Raji (cell line): ENCODE results near the gene BMPR1B.

Experiments used
- POLR2A ChIP-seq: IDR thresholded peaks from 2 replicates; pipeline ENCODE4 v1.6.1; 2011; ENCODE audit warnings: low read depth, low read length, control low read depth; ENCODE audit not compliant: insufficient read depth

Gene BMPR1B

DNA sequence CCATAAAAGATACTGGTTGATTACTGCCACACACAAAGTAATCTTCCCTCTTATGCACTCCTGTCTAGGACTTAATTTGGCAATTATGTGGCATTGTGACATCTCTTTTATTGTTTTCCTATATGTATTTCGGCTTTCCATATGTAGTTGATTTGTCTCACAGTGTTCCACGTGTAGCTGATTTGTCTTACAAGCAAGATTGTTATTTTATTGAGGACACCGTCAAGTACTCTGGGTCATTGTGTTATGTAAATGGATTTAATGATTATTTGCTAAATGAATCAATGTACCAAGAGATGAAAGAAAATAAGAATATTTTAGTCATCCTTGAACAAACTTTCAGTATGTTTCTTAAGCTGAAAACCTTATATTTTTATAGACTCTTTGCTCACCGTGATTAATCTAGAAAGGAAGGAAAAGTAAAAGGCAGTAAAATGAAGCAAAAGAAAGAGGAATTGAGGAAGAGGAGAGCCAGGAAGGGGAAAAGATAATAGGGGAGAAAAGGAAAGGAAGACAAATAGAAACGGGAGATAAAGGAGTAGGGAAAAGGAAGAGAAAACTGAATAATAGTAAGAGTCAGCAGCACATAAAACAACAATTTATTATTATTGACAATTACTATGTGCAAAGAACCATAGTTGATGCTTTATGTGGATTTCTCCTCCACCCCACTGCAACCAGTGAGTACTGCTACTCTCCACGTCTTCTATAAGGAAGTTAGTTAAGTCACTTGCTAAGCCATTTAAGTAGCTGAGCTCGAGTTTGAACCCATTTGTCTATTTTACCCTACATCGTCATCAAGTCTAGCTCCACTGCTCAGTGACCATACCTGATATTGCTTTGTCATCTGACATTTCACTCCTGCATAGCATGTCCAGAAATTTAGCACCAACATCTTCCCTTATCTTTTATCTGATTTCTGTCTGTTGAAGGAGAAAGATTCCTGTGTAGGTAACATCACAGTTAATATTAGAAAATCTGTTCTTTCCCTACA, 336.5 kb downstream of the BMPR1B start:
- TF ChIP-seq POLR2A = no peak

DNA sequence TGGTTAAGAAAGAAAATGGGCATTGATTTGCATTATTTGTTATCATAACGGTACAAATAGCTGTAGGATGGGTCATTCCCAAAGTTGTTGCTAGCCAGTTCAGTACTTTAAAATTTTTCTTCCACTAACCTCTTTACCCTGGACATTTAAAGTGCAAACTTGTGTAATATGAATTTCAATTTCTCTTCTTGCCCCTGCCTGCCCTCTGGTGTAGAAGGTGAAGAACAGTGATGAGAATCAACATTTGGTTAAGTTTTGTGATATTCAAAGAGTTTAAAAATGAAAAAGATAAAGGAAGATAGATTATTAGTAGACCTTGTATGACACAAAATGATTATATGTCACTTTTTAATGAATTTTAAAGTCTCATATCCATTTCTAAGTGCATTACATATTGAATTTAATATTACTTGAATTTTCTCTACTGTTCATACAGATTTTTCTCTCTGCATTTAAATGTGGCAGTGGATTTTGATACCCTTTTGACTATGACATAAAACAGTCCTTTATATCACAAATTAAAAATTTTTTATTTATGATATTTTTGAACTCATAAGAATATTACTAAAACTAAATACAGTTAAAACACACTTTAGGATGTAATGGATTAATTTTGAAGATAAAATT, 337.7 kb downstream of the BMPR1B start:
- no peak for TF ChIP-seq POLR2A

DNA sequence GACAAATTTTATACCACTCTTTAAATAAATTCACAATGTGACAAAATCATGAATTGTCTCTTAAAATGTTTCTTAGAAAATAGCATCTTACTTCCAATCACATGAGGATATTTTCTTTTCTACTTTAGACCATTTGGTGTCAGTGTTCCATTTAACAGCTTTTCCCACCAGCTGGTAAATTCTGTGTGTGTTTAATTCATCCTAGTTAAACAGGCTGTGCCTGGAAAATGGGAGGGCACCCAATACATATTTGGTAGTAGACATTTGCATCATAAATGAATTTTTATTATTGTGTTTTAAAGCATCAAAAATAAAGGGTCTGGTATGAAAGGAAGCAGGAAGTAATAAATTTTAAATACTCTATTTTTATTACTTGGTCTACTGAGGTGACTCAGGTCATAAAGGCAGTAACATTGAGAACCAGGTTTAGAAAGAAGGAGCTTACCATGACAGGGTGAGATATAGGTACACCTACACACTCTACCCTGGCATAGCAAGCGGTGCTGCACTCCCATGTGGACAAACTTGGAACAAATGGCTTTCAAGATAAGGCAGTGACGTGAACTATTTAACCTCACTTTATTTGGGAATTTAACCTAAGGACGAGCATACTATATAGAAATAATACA, 344.5 kb downstream of the BMPR1B start:
- no peak for TF ChIP-seq POLR2A

DNA sequence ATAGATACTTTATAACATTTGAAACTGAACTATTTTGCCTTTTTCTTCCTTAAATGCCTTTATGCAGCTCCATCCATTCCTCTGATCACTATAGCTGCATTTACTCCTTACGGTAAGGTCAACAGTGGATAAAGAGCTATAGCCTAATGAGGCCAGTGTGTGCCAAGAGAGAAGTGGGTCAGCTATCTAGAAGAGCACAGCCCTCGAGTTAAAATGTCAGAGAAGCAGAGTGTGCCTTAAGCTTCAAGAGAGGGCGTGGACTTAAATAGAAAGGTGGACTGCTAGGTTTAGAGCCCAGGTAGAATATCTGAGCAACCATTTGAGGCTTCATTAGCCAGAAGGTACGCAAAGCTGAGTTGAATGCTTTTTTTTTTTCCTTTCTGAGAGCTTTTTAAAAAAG, 347.4 kb downstream of the BMPR1B start:
- TF ChIP-seq POLR2A = no peak

DNA sequence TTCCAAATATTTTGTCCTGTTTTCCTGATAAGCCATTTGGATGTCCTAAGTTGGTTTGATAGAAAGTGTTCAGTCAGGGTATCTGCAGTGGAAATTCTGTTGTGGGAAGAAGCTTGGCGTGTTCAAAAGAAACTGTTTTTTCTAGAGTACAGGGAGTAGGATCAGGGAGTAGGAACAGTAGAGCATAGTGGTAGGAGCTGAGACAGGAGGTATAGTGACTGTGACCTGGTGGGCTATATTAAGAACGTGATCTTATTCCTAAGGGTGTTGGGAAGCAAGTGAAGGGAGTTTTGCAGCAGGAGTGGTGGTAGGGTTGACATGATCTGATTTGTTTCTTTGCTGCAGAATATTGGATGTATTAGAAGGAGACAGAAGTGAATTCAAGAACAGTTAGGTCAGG, 348.2 kb downstream of the BMPR1B start:
- no peak for TF ChIP-seq POLR2A

DNA sequence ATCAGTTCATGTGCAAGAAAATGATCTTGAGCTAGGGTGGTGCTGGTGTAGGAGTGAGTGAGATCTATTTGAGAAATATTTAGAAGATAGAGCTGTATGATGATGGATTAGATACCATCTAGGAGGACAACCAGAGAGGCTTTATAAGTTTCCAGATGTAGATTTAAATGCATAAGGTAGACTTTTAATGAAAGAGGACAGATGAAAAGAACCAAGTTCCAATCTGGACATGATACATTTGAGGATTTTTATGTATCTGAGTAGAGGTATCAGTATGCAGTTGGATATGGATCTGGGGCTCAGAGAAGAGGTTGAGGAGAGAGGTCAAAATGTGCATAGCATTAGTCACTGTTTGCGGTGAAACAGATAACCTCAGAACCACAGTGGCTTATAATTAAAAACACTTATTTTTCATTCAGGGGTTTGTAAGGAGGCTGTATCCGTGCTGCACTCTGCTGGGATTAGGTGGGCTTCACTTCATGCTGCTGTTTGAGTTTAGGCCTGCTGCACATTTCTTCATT, 348.7 kb downstream of the BMPR1B start:
- no peak for TF ChIP-seq POLR2A

DNA sequence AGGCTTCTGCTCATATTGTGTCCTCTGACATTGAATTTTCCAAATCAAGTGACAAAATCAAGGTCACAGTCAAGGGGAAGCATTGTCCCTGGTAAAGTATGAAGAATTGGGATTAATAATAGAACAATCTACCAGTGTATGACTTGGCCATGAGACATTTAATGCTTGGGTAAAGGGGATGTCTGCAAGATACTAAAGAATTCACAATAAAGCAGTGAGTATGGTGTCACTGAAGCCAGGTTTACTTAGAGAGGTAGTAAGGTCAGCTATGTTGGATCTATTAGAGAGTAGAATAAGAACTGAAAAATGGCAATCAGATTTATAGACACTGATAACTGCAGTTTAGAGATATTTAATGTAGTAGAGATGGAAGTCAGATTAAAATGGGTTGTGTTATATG, 349.2 kb downstream of the BMPR1B start:
- no peak for TF ChIP-seq POLR2A

DNA sequence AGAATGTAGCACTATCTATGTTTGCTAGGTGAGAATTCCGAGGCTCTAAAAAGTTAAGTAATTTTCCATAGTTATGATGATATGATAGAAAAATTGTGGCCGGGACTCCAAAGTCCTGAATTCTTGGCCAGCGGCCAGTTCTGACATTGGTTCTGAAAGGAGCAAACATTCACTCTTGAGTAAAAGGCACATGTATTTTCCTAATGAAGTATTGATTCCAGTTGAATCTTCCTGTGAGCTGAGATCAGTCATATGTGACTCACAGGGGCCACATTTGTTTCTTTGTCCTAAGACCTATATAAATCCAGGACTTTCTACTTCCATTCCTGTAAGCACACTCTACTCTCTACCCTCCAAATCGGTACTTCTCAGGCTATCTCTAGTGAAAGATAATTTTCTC, 349.9 kb downstream of the BMPR1B start:
- TF ChIP-seq POLR2A = no peak

DNA sequence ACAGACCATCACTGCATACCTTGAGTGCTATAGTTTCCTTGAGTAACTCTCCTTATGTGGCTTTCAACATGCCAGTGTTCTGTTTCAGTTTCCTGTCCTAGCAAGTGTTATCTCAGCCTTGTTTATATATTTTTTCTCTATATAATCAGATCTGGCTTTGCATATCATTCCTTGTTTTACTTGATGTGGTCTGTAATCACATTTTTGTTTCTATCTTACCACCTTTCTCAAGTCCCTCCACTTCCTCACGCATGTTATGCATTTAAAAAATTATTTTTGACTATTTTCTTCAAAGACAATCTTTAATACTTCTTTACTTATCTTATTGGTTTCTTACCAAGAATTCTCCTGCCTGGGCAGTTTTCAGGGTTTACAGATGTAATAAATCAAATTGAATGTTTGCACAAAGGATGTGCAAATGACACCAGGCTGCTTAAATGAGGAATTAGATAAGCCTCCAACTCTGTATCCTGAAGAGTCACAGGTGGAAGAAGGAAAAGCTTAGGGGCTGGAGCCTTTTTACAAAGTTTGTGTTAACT, 351.2 kb downstream of the BMPR1B start:
- TF ChIP-seq POLR2A = no peak

DNA sequence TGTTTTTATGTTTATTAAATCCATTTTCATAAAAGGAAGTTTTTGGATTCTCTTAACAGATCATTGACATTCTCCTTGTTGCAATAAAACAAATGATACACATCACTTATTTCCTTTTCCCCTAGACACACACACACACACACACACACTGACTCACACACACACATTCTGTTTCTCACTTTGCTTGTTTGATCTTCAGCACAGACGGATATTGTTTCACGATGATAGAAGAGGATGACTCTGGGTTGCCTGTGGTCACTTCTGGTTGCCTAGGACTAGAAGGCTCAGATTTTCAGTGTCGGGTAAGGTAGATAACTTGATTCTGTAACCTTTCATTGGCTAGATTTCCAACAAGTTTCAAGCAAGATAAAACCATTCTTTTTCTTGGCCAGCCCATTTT, 356.8 kb downstream of the BMPR1B start:
- no peak for TF ChIP-seq POLR2A

DNA sequence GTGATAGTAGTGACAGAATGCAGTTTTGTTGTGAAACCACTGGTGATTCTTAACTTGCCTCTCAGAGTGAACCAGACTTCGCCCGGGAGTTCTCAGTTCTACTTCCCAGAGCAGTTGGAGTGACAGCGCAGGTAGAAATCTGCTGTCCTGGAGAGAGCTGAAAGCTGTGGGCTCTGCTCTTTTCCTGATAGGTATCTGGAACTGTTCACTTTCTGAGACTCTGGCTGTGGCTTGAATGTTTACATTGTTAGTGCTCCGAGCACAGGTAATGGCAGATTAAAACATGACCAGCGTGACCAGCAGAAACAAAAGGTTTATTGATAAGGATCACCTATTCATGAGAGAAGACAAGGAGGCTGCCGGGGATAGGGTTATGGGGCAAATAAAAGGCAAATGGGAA, 360.7 kb downstream of the BMPR1B start:
- TF ChIP-seq POLR2A = no peak

DNA sequence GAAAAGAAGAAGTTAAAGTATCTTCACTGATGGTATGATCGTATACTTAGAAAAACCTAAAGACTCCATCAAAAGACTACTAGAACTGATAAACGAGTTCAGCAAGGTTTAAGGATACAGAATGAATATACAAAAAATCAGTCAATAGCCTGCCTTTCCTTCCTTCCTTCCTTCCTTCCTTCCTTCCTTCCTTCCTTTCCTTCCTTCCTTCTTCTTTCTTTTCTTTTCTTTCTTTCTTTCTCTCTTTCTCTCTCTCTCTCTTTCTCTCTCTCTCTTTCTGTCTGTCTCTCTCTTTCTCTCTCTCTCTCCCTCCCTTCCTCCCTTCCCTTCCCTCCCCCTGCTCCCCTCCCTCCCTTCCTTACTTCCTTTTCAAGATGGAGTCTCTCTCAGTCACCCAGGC, 362.7 kb downstream of the BMPR1B start:
- no peak for TF ChIP-seq POLR2A

DNA sequence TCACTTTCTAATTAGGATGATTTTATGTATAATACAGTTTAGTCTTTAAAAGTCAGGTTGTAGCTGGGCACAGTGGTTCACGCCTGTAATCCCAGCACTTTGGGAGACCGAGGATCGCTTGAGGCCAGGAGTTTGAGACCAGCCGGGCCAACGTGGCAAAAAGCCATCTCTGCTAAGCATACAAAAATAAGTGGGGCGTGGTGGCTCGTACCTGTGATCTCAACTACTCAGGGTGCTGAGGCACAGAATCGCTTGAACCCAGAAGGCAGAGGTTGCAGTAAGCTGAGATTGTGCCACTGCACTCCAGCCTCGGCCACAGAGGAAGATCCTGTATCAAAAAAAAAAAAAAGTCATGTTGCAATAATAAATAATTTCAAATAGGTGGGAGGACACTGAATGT, 364.2 kb downstream of the BMPR1B start:
- TF ChIP-seq POLR2A = no peak

DNA sequence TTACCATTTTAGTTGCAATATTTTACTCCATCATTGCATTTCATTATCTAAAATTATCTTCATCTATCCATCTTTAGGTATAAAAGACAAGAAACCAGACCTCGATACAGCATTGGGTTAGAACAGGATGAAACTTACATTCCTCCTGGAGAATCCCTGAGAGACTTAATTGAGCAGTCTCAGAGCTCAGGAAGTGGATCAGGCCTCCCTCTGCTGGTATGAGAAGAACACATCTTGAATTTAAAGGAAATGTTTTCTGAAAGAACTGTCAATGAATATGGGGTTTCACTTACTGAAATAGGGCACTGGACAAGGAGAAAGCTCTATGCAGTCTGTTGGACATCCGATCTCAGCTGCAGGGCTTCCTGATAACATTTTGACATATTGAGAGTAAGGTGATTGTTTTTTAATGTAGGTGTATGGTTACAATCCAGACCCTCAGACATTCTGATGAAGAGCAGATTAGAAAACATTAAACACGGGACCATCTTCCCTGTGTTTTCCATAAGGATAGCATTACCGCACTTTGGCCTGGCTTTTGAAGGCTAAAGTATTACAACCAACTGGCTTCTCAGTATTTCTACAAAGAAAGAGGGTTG, 367.2 kb downstream of the BMPR1B start:
- TF ChIP-seq POLR2A = no peak

DNA sequence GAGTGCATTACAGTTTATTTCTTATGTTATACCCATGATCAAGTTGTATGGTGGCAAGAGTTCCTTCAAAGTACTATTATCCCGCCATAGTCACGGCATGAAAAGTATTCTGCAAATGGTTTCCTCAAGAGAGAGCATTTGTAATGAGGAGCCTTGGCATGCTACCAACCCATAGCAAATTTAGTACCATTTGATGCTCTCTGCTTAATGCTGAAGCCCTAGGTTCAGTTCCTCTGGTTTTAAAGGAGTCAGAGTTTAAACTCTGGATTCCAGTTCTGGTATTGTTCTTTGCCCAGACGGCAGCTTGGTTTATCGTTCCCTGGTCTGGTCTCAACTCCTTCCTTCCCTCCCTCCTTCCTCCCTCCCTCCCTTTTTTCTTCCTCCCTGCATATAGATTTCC, 371.3 kb downstream of the BMPR1B start:
- no peak for TF ChIP-seq POLR2A

DNA sequence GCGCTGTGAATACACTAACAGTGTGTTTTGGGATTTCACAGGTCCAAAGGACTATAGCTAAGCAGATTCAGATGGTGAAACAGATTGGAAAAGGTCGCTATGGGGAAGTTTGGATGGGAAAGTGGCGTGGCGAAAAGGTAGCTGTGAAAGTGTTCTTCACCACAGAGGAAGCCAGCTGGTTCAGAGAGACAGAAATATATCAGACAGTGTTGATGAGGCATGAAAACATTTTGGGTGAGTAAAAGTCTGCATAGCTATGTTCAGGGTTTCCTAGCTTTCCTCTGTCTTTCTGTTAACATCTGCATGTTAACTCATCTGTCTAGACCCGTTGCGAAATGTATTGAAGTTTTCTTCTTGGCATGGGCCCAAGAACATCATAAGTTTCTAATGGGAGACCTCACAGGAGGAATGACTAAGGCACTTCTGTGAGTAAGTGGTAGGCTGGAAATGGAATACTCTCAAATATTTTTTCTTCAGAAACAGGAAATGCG, 372.1 kb downstream of the BMPR1B start:
- no peak for TF ChIP-seq POLR2A

DNA sequence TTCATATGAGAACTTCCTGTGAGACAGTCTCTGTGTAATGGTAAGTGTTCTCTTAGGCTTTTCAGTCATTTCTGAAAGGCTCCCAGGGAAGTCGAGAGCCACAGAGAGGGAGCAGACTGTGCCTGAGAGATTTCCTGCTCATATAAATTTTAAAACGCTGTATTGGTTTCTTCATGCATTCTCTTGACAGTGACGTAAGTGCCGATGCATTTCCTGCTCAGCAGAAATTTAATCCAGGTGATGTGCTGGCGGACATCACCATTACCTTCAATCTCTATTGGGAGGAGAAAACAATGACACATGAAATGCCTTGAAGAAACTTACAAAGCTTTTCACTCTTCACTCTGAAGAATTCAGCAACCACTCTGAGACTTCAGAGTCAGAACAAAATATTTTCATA, 383.6 kb downstream of the BMPR1B start:
- TF ChIP-seq POLR2A = no peak
